SU-DHL-6 (cell line): Measurements from ENCODE around the gene RUSC2.

Experiments
- H2AFZ ChIP-seq: fragments of 200-600 bp; sonication (generic); 2 replicates; pipeline ENCODE4 v1.6.1; 2014; ENCODE audit warnings: low read depth, mild to moderate bottlenecking, moderate library complexity, mixed read lengths, antibody characterized with exemption, low read length; ENCODE audit not compliant: severe bottlenecking
- H3F3A ChIP-seq: fragments of 200-600 bp; shearing (Covaris generic); 2 replicates; pipeline ENCODE4 v1.6.0; 2016; ENCODE audit warnings: antibody characterized with exemption, mild to moderate bottlenecking; ENCODE audit not compliant: insufficient read depth
- H3K27ac ChIP-seq: fragments of 200-600 bp; sonication (generic); 2 replicates; pipeline ENCODE4 v1.5.1; 2016; ENCODE audit warnings: low read depth, mild to moderate bottlenecking, low read length, moderate library complexity, mixed read lengths
- H3K27me3 ChIP-seq: fragments of 200-600 bp; sonication (generic), shearing (Covaris generic); 2 replicates; pipeline ENCODE4 v1.6.0; 2014; ENCODE audit warnings: mild to moderate bottlenecking, low read length
- H3K36me3 ChIP-seq: fragments of 200-600 bp; sonication (generic); 2 replicates; pipeline ENCODE4 v1.6.1; 2014; ENCODE audit warnings: mild to moderate bottlenecking, low read length, mixed read lengths
- H3K4me2 ChIP-seq: fragments of 300-600, 200-600 bp; shearing (Covaris generic), sonication (generic); 2 replicates; pipeline ENCODE4 v1.6.0; 2014; ENCODE audit warnings: low read length, low read depth, mild to moderate bottlenecking; ENCODE audit not compliant: poor library complexity, severe bottlenecking
- H3K4me3 ChIP-seq: fragments of 200-600 bp; sonication (generic); 2 replicates; pipeline ENCODE4 v1.5.1; 2014; ENCODE audit warnings: antibody characterized with exemption, low read length, mild to moderate bottlenecking, mixed read lengths; ENCODE audit not compliant: insufficient read depth, poor library complexity, severe bottlenecking
- H3K79me2 ChIP-seq: fragments of 200-600 bp; sonication (generic); 2 replicates; pipeline ENCODE4 v1.6.1; 2014; ENCODE audit warnings: mild to moderate bottlenecking, low read length, moderate library complexity; ENCODE audit not compliant: insufficient read depth
- H3K9ac ChIP-seq: fragments of 200-600 bp; sonication (generic); 2 replicates; pipeline ENCODE4 v1.7.0; 2014; ENCODE audit warnings: mild to moderate bottlenecking, low read length
- H3K9me2 ChIP-seq: fragments of 200-600 bp; sonication (generic); replicated peaks from 2 replicates; pipeline ENCODE4 v1.6.1; 2014; ENCODE audit warnings: low read length; ENCODE audit not compliant: insufficient read depth
- H3K9me3 ChIP-seq: fragments of 200-600 bp; sonication (generic); 2 replicates; pipeline ENCODE4 v1.6.1; 2014; ENCODE audit warnings: low read length, mixed read lengths; ENCODE audit not compliant: insufficient read depth
- H4K20me1 ChIP-seq: fragments of 200-600 bp; sonication (generic); 2 replicates; pipeline ENCODE4 v1.6.1; 2014; ENCODE audit warnings: low read depth, mild to moderate bottlenecking, antibody characterized with exemption, low read length, moderate library complexity, mixed read lengths
- EZH2phosphoT487 ChIP-seq: fragments of 200-600 bp; sonication (generic), shearing (Covaris generic); conservative IDR thresholded peaks from 2 replicates; pipeline ENCODE4 v1.6.1; 2018; ENCODE audit warnings: mild to moderate bottlenecking, antibody characterized with exemption, low read length, moderate library complexity, mixed read lengths
- TF ChIP-seq, protein P1 (sequence below): fragments of 200-600 bp; sonication (generic); IDR thresholded peaks from one replicate; pipeline ENCODE4 v1.5.1; 2017; ENCODE audit warnings: antibody characterized with exemption, mild to moderate bottlenecking, low read length, moderate library complexity; ENCODE audit not compliant: insufficient read depth, poor library complexity, severe bottlenecking

Gene RUSC2

DNA sequence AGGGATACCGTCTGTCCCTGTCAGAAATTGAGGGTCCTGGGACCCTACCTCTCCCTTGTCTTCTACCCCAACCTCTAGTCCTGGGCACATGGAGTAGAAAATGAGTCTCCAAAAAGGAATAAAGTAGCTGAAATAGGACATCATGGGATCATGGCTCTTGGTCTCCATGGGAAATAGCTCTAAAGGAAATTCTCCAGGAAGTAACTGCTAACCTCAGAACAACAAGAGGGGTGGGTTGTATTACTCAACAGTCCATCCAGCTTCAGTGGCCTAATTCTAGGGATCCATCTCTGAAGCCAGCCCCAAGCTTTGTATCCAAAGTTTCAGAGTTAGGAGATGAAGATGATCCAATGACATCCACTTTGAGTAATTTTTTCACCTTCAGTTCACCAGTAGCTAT lies 11.0 kb upstream of the RUSC2 start:
- Histone ChIP-seq H3K9ac (no peak overlapping the region), H3K79me2 (no peaks in the 10 kb centered on the region), H3K27ac (no peak overlapping the region), H3K27me3 (no peaks in the 10 kb centered on the region), H4K20me1 (no peaks in the 10 kb centered on the region), H2AFZ (no peak overlapping the region), H3K36me3 (no peaks in the 10 kb centered on the region), H3F3A (no peaks in the 10 kb centered on the region), H3K9me2 (no peaks in the 10 kb centered on the region), H3K9me3 (no peaks in the 10 kb centered on the region), H3K4me2 (no peak overlapping the region), H3K4me3 (no peak overlapping the region)
- no peak for TF ChIP-seq EZH2phosphoT487
- TF ChIP-seq, protein P1, sequence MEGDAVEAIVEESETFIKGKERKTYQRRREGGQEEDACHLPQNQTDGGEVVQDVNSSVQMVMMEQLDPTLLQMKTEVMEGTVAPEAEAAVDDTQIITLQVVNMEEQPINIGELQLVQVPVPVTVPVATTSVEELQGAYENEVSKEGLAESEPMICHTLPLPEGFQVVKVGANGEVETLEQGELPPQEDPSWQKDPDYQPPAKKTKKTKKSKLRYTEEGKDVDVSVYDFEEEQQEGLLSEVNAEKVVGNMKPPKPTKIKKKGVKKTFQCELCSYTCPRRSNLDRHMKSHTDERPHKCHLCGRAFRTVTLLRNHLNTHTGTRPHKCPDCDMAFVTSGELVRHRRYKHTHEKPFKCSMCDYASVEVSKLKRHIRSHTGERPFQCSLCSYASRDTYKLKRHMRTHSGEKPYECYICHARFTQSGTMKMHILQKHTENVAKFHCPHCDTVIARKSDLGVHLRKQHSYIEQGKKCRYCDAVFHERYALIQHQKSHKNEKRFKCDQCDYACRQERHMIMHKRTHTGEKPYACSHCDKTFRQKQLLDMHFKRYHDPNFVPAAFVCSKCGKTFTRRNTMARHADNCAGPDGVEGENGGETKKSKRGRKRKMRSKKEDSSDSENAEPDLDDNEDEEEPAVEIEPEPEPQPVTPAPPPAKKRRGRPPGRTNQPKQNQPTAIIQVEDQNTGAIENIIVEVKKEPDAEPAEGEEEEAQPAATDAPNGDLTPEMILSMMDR, result no peak

DNA sequence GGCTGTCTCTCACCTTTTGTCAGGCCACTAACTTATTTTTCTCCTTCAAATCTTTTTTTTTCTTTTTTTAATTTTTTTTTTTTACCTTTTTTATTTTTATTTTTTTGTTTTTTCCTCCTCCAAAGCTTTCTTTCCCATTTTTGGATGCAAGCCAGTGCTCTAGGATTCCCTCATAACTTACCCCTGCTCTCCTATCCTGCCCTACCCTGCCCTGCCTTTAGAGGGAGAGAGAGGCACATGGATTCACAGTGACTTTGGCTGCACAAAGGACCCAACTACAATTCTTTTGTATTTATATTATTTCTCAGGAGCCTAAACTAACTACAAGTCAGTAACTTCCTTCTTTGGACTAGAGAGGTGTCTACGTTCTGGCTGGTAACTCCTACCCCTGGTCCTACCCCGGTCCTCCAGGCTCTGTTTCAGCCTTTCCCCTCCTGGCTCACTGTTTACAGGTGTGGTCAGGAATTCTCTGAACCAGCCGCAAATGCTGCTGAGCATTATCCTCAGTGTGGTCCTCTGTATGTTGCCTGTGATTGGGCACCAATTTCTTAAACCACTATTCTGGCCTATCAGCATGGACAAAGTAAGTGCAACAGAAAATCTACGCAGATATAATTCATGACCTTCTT lies 8.4 kb upstream of the RUSC2 start:
- no peak overlapping the region for H2AFZ ChIP-seq
- no peak overlapping the region for H3K9ac ChIP-seq
- H3K79me2 ChIP-seq, result no peaks in the 10 kb centered on the region
- H3F3A ChIP-seq, result no peaks in the 10 kb centered on the region
- no peaks in the 10 kb centered on the region for H3K9me2 ChIP-seq
- no peak overlapping the region for H3K4me3 ChIP-seq
- no peaks in the 10 kb centered on the region for H3K9me3 ChIP-seq
- TF ChIP-seq, protein P1, result peak; percentile 56
- TF ChIP-seq EZH2phosphoT487, result no peak
- H4K20me1 ChIP-seq, result no peaks in the 10 kb centered on the region
- H3K36me3 ChIP-seq, result no peaks in the 10 kb centered on the region
- H3K27ac ChIP-seq, result no peak overlapping the region
- no peak overlapping the region for H3K4me2 ChIP-seq
- H3K27me3 ChIP-seq, result no peaks in the 10 kb centered on the region

DNA sequence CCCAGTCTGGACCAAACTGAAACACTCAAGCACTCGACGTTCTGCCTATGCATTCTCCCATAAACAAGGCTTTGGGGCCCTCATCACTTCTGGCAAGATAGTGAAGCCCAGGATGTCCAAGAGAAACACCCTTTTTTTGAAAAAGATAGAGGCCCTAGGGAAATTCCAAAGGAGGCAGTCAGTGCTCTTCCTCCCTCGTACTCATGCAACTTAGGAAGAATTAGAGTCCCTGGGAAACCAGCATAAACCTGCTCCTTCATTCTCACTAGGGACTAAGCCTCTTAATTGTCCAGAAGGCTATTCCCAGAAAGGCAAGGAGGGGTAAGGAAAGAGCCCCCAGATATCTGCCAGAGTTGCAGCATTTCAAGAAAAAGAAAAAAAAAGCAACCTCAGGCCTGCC lies 7.8 kb upstream of the RUSC2 start:
- no peaks in the 10 kb centered on the region for H3K9me3 ChIP-seq
- H2AFZ ChIP-seq, result no peak overlapping the region
- H3K79me2 ChIP-seq, result no peaks in the 10 kb centered on the region
- no peaks in the 10 kb centered on the region for H3K36me3 ChIP-seq
- no peaks in the 10 kb centered on the region for H4K20me1 ChIP-seq
- H3K27me3 ChIP-seq, result no peaks in the 10 kb centered on the region
- H3K4me3 ChIP-seq, result no peak overlapping the region
- TF ChIP-seq EZH2phosphoT487, result no peak
- TF ChIP-seq, protein P1, result no peak
- no peak overlapping the region for H3K4me2 ChIP-seq
- H3K9ac ChIP-seq, result no peak overlapping the region
- H3F3A ChIP-seq, result no peaks in the 10 kb centered on the region
- H3K9me2 ChIP-seq, result no peaks in the 10 kb centered on the region
- H3K27ac ChIP-seq, result no peak overlapping the region
